Mammary epithelial cell (primary cell): ENCODE measurements around the gene PCDHB11.

Experiments used
- EZH2 ChIP-seq: IDR thresholded peaks from 2 replicates; pipeline ENCODE4 v1.6.1; 2012; ENCODE audit warnings: low read length, inconsistent platforms, borderline replicate concordance
- TF ChIP-seq, protein P1 (sequence below), 2 donors: IDR thresholded peaks in 1 of 2; conservative IDR thresholded peaks in 1 of 2; 2 replicates each; pipeline ENCODE4 v1.5.1; 2011 to 2012; ENCODE audit warnings: inconsistent platforms in 2 of 2, low read length in 2 of 2, mild to moderate bottlenecking in 2 of 2, control low read depth in 1 of 2, low read depth in 1 of 2; ENCODE audit not compliant: insufficient read depth in 1 of 2; ENCODE audit errors: extremely low read depth in 1 of 2

GRCh38 chr5:141236516-141237313, 37.3 kb downstream of the PCDHB11 start:
- TF ChIP-seq, protein P1, sequence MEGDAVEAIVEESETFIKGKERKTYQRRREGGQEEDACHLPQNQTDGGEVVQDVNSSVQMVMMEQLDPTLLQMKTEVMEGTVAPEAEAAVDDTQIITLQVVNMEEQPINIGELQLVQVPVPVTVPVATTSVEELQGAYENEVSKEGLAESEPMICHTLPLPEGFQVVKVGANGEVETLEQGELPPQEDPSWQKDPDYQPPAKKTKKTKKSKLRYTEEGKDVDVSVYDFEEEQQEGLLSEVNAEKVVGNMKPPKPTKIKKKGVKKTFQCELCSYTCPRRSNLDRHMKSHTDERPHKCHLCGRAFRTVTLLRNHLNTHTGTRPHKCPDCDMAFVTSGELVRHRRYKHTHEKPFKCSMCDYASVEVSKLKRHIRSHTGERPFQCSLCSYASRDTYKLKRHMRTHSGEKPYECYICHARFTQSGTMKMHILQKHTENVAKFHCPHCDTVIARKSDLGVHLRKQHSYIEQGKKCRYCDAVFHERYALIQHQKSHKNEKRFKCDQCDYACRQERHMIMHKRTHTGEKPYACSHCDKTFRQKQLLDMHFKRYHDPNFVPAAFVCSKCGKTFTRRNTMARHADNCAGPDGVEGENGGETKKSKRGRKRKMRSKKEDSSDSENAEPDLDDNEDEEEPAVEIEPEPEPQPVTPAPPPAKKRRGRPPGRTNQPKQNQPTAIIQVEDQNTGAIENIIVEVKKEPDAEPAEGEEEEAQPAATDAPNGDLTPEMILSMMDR (conservative IDR thresholded peaks at IDR 0.05 in 1 of 2, IDR thresholded peaks at IDR 0.05 in 1 of 2; ENCODE audit: extremely low read depth in 1 of 2, insufficient read depth in 1 of 2, low read depth in 1 of 2, low read length in 2 of 2): no peak
- no peak for TF ChIP-seq EZH2
